Testis (tissue), 2 donors: Measurements from ENCODE around the gene TBCD.

Source experiments
- CTCF ChIP-seq, 3 experiments: fragments of 450-650 bp in 2 of 3; fragments of 200-600 bp in 1 of 3; sonication (generic) in 1 of 3; IDR thresholded peaks; one replicate each; pipeline ENCODE4 v1.5.1; 2016 to 2019; ENCODE audit warnings: antibody characterized with exemption in 3 of 3, mild to moderate bottlenecking in 2 of 3, moderate library complexity in 1 of 3
- POLR2A ChIP-seq: fragments of 450-650 bp; IDR thresholded peaks from one replicate; pipeline ENCODE4 v1.6.1; 2017; ENCODE audit warnings: antibody characterized with exemption, mild to moderate bottlenecking, moderate library complexity

GRCh38 chr17:82722341-82723013 is 29.4 kb upstream of the TBCD start:
- TF ChIP-seq CTCF (IDR thresholded peaks at IDR 0.05) (no peak), POLR2A (no peak)
